GM12873 (cell line): ENCODE results near the gene CACNA1S.

Experiments
- TF ChIP-seq, protein P1 (sequence below): IDR thresholded peaks from 2 replicates; pipeline ENCODE4 v1.5.1; 2012; ENCODE audit warnings: low read depth, mild to moderate bottlenecking, moderate library complexity, low read length, control low read depth; ENCODE audit not compliant: insufficient read depth; ENCODE audit errors: missing control alignments

CACNA1S gene

DNA sequence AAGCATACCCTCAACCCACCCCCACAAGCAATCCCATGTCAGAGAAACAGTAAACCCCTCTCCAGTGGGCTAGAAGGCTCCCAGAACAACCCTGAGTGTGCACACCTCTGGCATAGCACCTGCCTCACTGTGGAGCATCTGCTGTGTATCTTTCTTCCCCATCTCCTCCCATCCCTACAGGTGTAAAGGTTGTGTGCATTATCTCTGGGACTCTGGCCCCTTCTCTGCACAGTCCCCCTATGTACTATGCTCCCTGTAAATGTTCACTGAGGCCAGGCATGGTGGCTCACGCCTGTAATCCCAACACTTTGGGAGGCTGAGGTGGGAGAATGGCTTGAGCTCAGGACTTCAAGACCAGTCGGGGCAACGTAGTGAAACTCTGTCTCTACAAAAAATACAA is 700 bp upstream of the CACNA1S start:
- TF ChIP-seq, protein P1, sequence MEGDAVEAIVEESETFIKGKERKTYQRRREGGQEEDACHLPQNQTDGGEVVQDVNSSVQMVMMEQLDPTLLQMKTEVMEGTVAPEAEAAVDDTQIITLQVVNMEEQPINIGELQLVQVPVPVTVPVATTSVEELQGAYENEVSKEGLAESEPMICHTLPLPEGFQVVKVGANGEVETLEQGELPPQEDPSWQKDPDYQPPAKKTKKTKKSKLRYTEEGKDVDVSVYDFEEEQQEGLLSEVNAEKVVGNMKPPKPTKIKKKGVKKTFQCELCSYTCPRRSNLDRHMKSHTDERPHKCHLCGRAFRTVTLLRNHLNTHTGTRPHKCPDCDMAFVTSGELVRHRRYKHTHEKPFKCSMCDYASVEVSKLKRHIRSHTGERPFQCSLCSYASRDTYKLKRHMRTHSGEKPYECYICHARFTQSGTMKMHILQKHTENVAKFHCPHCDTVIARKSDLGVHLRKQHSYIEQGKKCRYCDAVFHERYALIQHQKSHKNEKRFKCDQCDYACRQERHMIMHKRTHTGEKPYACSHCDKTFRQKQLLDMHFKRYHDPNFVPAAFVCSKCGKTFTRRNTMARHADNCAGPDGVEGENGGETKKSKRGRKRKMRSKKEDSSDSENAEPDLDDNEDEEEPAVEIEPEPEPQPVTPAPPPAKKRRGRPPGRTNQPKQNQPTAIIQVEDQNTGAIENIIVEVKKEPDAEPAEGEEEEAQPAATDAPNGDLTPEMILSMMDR: no peak

DNA sequence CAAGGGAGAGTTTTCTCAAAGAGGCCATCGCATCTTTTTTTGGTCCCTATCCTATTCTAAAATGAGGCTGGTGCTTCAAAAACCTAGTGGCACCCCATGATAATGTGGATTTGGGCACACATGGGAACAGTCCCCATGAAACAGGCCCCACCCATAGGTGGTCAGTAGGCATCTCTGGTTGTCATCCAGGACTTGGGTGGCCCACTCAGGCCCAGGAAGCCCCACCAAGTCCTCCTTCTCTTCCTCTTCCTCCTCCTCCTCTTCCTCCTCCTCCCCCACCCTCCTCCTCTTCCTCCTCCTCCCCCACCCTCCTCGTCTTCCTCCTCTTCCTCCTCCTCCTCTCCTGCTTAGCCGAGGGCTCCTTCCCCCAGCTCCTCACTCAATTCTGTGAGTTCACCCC is 554 bp downstream of the CACNA1S start:
- TF ChIP-seq, protein P1: no peak

DNA sequence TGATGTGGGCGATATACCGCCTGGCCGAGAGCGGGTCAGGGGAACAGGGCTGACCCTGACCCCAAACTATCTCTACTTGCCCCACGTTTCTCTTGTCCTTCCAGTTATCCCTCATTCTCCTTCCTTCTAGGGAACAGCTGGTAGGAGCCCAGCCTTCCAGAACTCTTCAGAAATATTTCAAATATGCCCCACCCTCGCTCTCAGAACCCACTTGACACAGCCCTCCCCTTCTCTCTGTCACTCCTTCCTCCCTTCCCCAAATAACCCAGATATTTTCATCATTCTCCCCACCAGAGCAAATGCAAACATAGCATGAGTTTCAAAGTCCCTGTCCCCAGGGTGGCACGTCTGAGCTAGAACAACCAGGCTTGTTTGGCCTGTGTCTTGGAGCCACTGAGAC is 1.1 kb downstream of the CACNA1S start:
- TF ChIP-seq, protein P1: no peak

DNA sequence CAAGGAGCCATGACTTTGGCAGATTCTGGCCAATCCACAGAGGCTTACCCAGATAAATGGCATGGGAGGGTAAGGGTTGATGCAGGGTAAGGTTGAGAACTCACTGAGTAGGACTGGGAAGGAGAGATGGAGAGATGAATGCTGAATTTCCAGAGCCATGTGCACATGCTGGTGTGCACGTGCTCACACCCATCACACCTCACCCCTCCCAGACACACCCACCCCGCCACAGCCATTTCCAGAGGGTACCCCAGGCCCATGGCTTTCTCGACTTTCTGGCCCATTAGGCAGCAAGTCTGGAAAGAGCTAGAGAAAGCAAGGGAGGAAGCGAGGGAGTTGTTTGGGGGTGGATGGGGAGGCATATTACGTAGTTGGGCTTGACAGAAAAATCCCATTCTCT is 1.6 kb downstream of the CACNA1S start:
- TF ChIP-seq, protein P1: no peak

DNA sequence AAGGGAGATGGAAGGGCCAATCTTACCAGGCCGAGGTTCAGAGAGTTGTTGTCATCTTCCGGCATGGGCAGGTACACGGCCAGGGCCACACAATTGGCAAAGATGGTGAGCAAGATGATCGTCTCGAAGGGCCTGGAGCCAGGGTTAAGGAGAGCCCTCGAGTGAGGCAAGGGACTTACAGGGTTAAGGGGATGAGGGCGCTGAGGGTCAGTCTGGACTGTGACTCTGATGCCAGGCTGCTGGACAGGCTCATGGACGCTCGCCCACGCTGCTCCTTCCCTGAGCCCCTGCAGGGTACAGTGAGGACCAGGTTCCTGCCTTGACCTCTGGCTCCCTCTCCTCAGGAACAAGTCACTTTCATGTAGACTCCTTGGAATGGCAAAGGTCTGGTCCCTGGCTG is 2.1 kb downstream of the CACNA1S start:
- TF ChIP-seq, protein P1: no peak

DNA sequence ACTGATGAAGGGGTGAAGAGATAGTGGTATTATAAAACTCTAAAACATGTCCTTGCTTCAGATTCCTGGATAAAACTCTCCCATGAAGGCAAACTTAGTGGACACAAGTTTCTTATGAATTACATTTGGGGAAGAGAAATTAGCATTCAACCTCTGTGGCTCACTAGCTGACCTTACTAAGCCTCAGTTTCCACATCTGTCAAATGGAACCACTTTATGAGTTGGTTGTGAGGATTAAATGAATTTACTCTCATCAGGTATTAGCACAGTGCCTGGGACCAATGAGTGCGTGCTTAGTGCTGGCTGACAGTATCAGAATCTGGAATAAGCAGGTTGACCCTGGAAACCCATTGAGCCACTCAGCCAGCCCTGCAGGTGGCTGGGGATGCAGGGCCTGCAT is 2.6 kb downstream of the CACNA1S start:
- TF ChIP-seq, protein P1: no peak

DNA sequence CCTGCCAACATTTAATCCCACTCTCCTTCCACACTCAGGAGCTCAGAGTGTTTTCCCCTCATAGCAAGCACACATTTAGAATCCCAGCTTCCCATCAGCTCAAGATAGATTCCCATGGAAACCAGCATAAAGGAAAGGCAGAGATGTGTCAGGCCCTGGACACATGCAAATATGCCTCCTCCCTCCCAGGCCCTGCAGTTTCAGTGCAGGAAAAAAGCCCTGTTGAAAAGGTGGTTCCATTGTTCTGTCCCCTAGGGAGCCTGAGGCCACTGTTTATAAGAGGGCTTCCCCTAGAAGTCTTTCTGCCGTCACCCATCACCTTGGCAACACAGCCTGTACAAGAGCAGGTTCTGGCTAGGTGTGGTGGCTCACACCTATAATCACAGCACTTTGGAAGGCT is 3.6 kb downstream of the CACNA1S start:
- TF ChIP-seq, protein P1: no peak
